HepG2 (cell line): ENCODE measurements around the gene MAML1. TPM values are rescaled to one million over a fixed set of nuclear protein-coding genes. Genes with fewer than 3 reads are reported as not detected.

ENCODE experiments used
- ARNTL ChIP-seq: sonication (generic); formaldehyde crosslinking; IDR thresholded peaks from 2 replicates; pipeline ENCODE4 v1.4.0; 2020; ENCODE audit warnings: mild to moderate bottlenecking, missing genetic modification reagents
- DZIP1 ChIP-seq: sonication (generic); formaldehyde crosslinking; IDR thresholded peaks from 2 replicates; pipeline ENCODE4 v1.5.0; 2020; ENCODE audit warnings: mild to moderate bottlenecking, missing genetic modification reagents
- ETS1 ChIP-seq: sonication (generic); formaldehyde crosslinking; IDR thresholded peaks from 2 replicates; pipeline ENCODE4 v1.4.0; 2020; ENCODE audit warnings: missing genetic modification reagents
- FOXA3 ChIP-seq: IDR thresholded peaks from 2 replicates; pipeline ENCODE4 v1.6.1; 2016; ENCODE audit warnings: missing genetic modification reagents, missing compliant biosample characterization
- GTF3A ChIP-seq: sonication (generic); formaldehyde crosslinking; conservative IDR thresholded peaks from 2 replicates; pipeline ENCODE4 v1.4.0; 2020; ENCODE audit warnings: mild to moderate bottlenecking, missing genetic modification reagents
- HDAC1 ChIP-seq: sonication (generic); formaldehyde crosslinking; IDR thresholded peaks from 2 replicates; pipeline ENCODE4 v1.5.1; 2020; ENCODE audit warnings: mild to moderate bottlenecking, missing genetic modification reagents
- HDAC2 ChIP-seq: sonication (generic); formaldehyde crosslinking; IDR thresholded peaks from 2 replicates; pipeline ENCODE4 v1.4.0; 2020; ENCODE audit warnings: missing genetic modification reagents
- HES4 ChIP-seq: sonication (generic); formaldehyde crosslinking; IDR thresholded peaks from 2 replicates; pipeline ENCODE4 v1.9.0; 2021; ENCODE audit warnings: mild to moderate bottlenecking, missing genetic modification reagents, borderline replicate concordance
- PCBP1 ChIP-seq: fragments of 200-400 bp; formaldehyde crosslinking; IDR thresholded peaks from 2 replicates; pipeline ENCODE4 v1.6.1; 2017; ENCODE audit warnings: mild to moderate bottlenecking, low read depth, low read length, borderline replicate concordance
- RNF2 ChIP-seq: fragments of 450-650 bp; conservative IDR thresholded peaks from 2 replicates; pipeline ENCODE4 v1.6.1; 2016; ENCODE audit warnings: low read depth
- SETDB1 ChIP-seq: sonication (generic); formaldehyde crosslinking; IDR thresholded peaks from 2 replicates; pipeline ENCODE4 v1.5.1; 2020; ENCODE audit warnings: missing genetic modification reagents, mild to moderate bottlenecking, borderline replicate concordance
- SP2 ChIP-seq: sonication (generic); formaldehyde crosslinking; IDR thresholded peaks from 2 replicates; pipeline ENCODE4 v1.5.1; 2020; ENCODE audit warnings: mild to moderate bottlenecking, missing genetic modification reagents
- TP53 ChIP-seq: sonication (generic); formaldehyde crosslinking; conservative IDR thresholded peaks from 2 replicates; pipeline ENCODE4 v1.4.0; 2020; ENCODE audit warnings: missing genetic modification reagents
- YEATS2 ChIP-seq: sonication (generic); formaldehyde crosslinking; IDR thresholded peaks from 2 replicates; pipeline ENCODE4 v1.4.0; 2020; ENCODE audit warnings: missing genetic modification reagents, borderline replicate concordance
- ZIK1 ChIP-seq: sonication (generic); formaldehyde crosslinking; IDR thresholded peaks from 2 replicates; pipeline ENCODE4 v1.5.0; 2020; ENCODE audit warnings: mild to moderate bottlenecking, low read depth, missing genetic modification reagents, borderline replicate concordance
- ZNF180 ChIP-seq: sonication (generic); formaldehyde crosslinking; IDR thresholded peaks from 2 replicates; pipeline ENCODE4 v1.4.0; 2020; ENCODE audit warnings: low read depth, missing genetic modification reagents, borderline replicate concordance
- ZNF225 ChIP-seq: sonication (generic); formaldehyde crosslinking; IDR thresholded peaks from 2 replicates; pipeline ENCODE4 v1.4.0; 2020; ENCODE audit warnings: mild to moderate bottlenecking, missing genetic modification reagents
- ZNF292 ChIP-seq: sonication (generic); formaldehyde crosslinking; IDR thresholded peaks from 2 replicates; pipeline ENCODE4 v1.8.1; 2022; ENCODE audit warnings: mild to moderate bottlenecking, low read depth, missing genetic modification reagents, borderline replicate concordance
- ZNF337 ChIP-seq: sonication (generic); formaldehyde crosslinking; IDR thresholded peaks from 2 replicates; pipeline ENCODE4 v1.5.1; 2020; ENCODE audit warnings: missing genetic modification reagents, low read depth, mild to moderate bottlenecking, borderline replicate concordance
- ZNF33A ChIP-seq: sonication (generic); formaldehyde crosslinking; IDR thresholded peaks from 2 replicates; pipeline ENCODE4 v1.5.1; 2020; ENCODE audit warnings: missing genetic modification reagents, mild to moderate bottlenecking, moderate library complexity, borderline replicate concordance
- ZNF367 ChIP-seq: sonication (generic); formaldehyde crosslinking; IDR thresholded peaks from 2 replicates; pipeline ENCODE4 v1.4.0; 2020; ENCODE audit warnings: missing genetic modification reagents, borderline replicate concordance
- ZNF414 ChIP-seq: sonication (generic); formaldehyde crosslinking; IDR thresholded peaks from 2 replicates; pipeline ENCODE4 v1.5.0; 2020; ENCODE audit warnings: missing genetic modification reagents
- ZNF546 ChIP-seq: sonication (generic); formaldehyde crosslinking; conservative IDR thresholded peaks from 2 replicates; pipeline ENCODE4 v1.8.1; 2023; ENCODE audit warnings: mild to moderate bottlenecking, missing genetic modification reagents
- ZNF564 ChIP-seq: sonication (generic); formaldehyde crosslinking; IDR thresholded peaks from 2 replicates; pipeline ENCODE4 v1.8.1; 2023; ENCODE audit warnings: mild to moderate bottlenecking, missing genetic modification reagents
- ZNF720 ChIP-seq: sonication (generic); formaldehyde crosslinking; IDR thresholded peaks from 2 replicates; pipeline ENCODE4 v1.4.0; 2020; ENCODE audit warnings: missing genetic modification reagents
- ZNF781 ChIP-seq: sonication (generic); formaldehyde crosslinking; IDR thresholded peaks from 2 replicates; pipeline ENCODE4 v1.5.1; 2020; ENCODE audit warnings: borderline replicate concordance, mild to moderate bottlenecking, missing genetic modification reagents; ENCODE audit errors: not compliant biosample characterization
- polyA plus RNA-seq, 8 experiments: library from polyadenylated mRNA; depleted of rRNA in 3 of 8; stranded (reverse) in 7 of 8; unstranded in 1 of 8; fragments of >200 nt; fragmentation: Illumina TruSeq in 4 of 8; extraction: Trizol in 4 of 8; gene quantifications; 2 replicates each; pipeline versions ENCODE4 v1.2.1 to v1.2.3, GENCODE V29; 2011 to 2016; ENCODE audit warnings: low read depth in 4 of 8, missing spikeins in 1 of 8, mixed read lengths in 1 of 8; ENCODE audit not compliant: insufficient read depth in 1 of 8
- total RNA-seq, 5 experiments: library from RNA; depleted of rRNA; stranded (reverse); fragments of >200 nt; fragmentation: Illumina TruSeq; extraction: Trizol; gene quantifications; 2 replicates each; pipeline ENCODE4 v1.2.3, GENCODE V29; 2016; ENCODE audit warnings: low read depth in 1 of 5

Gene MAML1
- total and polyA plus RNA-seq, 2 of the 13 experiments (the other 11 are each of a cell fraction or from before 2014, with no cell fraction given): 10.0 to 10.8 TPM

- TF ChIP-seq ZNF337 (CRISPR knock-in tag) (no peak), ZNF367 (no peak), ZNF292 (CRISPR knock-in tag) (no peak), DZIP1 (CRISPR knock-in tag) (no peak), PCBP1 (no peak), HES4 (CRISPR knock-in tag) (peak; percentile 90; the same call in 1 of the 2 replicates), ZNF546 (CRISPR knock-in tag) (0 out of 2 replicates have a peak, but pooled peaks have one; percentile 35), ZNF225 (CRISPR knock-in tag) (no peak), ZNF180 (no peak), GTF3A (CRISPR knock-in tag) (no peak), TP53 (CRISPR knock-in tag) (no peak), ZNF564 (peak; percentile 43; the same call in 1 of the 2 replicates), ZNF33A (CRISPR knock-in tag) (no peak), ZNF414 (CRISPR knock-in tag) (no peak), YEATS2 (CRISPR knock-in tag) (no peak), ETS1 (CRISPR knock-in tag) (0 out of 2 replicates have a peak, but pooled peaks have one; percentile 12), ZNF720 (no peak), HDAC1 (no peak), RNF2 (no peak), ZNF781 (no peak), FOXA3 (CRISPR knock-in tag) (no peak), ZIK1 (CRISPR knock-in tag) (no peak), ARNTL (CRISPR knock-in tag) (no peak), SETDB1 (no peak), HDAC2 (no peak), SP2 (CRISPR knock-in tag) (no peak; the same call in 1 of the 2 replicates)
These were observed 523 bp downstream of the MAML1 start (continued) for GRCh38 chr5:179732918-179733771.
